GM12878 (cell line): Measurements from ENCODE around the gene TXNDC16. TPM values are rescaled to one million over a fixed set of nuclear protein-coding genes. Genes with fewer than 3 reads are reported as not detected.

Experiments used
- ATAC-seq: fragments of 200-7000 bp; cut with Tn5 transposase; 3 replicates; pipeline ENCODE4 v1.9.1; 2020; ENCODE audit warnings: mild to moderate bottlenecking, moderate library complexity
- BruUV-seq: library from RNA; stranded (reverse); fragments of 400-500 nt; replicated peaks from 2 replicates; lab custom pipeline; 2021; lab: Mats Ljungman, UMichigan
- CTCF ChIA-PET: fragments of 300-600 bp; sonication (Branson Sonifier 250); formaldehyde crosslinking; extraction: SDS; loops from one replicate; lab custom pipeline; 2021; ENCODE audit warnings: inconsistent platforms; lab: Yijun Ruan, JAX
- POLR2A ChIA-PET: fragments of 350-600 bp; formaldehyde crosslinking; extraction: SDS; loops from one replicate; lab custom pipeline; 2021; ENCODE audit warnings: inconsistent platforms; lab: Charles Lee
- RAD21 ChIA-PET: fragments of 300-600 bp; sonication (Branson Sonifier 250); formaldehyde crosslinking; loops from one replicate; lab custom pipeline; 2023; ENCODE audit warnings: antibody characterized with exemption; ENCODE audit not compliant: unreplicated experiment; lab: Charles Lee
- SMC1A ChIA-PET: fragments of 300-600 bp; sonication (Branson Sonifier 250); formaldehyde crosslinking; loops from one replicate; lab custom pipeline; 2023; ENCODE audit not compliant: unreplicated experiment, uncharacterized antibody; lab: Charles Lee
- DNase-seq: peaks from one replicate; pipeline ENCODE4 v3.0.0-alpha.2; 2011; ENCODE audit warnings: low read depth, low spot score
- FAIRE-seq: peaks from 3 replicates; lab custom pipeline; 2011; peaks lifted over from hg19 to GRCh38; lab: Jason Lieb, UNC
- H2AFZ ChIP-seq: 2 replicates; pipeline ENCODE4 v1.6.0; 2011; ENCODE audit warnings: low read depth, low read length, control low read depth; ENCODE audit not compliant: control insufficient read depth
- H3K27ac ChIP-seq: 2 replicates; pipeline ENCODE4 v1.5.1; 2011; ENCODE audit warnings: control low read depth; ENCODE audit not compliant: control insufficient read depth, insufficient read depth
- H3K27me3 ChIP-seq, 2 experiments: replicated peaks in 1 of 2; 2 replicates each; pipeline versions ENCODE4 v1.6.0 to v1.6.1; 2011; ENCODE audit warnings: low read length in 1 of 2; ENCODE audit not compliant: control insufficient read depth in 2 of 2, insufficient read depth in 2 of 2
- H3K36me3 ChIP-seq, 2 experiments: 2 replicates each; pipeline ENCODE4 v1.5.1; 2011; ENCODE audit warnings: low read length in 1 of 2; ENCODE audit not compliant: control insufficient read depth in 2 of 2, insufficient read depth in 2 of 2
- H3K4me1 ChIP-seq: 2 replicates; pipeline ENCODE4 v1.6.1; 2011; ENCODE audit warnings: mild to moderate bottlenecking, low read length, moderate library complexity, mixed read lengths; ENCODE audit not compliant: control insufficient read depth, insufficient read depth
- H3K4me2 ChIP-seq: 2 replicates; pipeline ENCODE4 v1.6.0; 2011; ENCODE audit warnings: control low read depth; ENCODE audit not compliant: control insufficient read depth, insufficient read depth
- H3K4me3 ChIP-seq: fragments of 200-600 bp; sonication (generic); 2 replicates; pipeline ENCODE4 v1.5.1; 2016
- H3K79me2 ChIP-seq: 2 replicates; pipeline ENCODE4 v1.6.0; 2011; ENCODE audit warnings: low read length; ENCODE audit not compliant: control insufficient read depth, insufficient read depth
- H3K9ac ChIP-seq: 2 replicates; pipeline ENCODE4 v1.8.0; 2011; ENCODE audit warnings: low read length, control low read depth, mixed read lengths; ENCODE audit not compliant: control insufficient read depth, insufficient read depth
- H3K9me3 ChIP-seq: replicated peaks from 3 replicates; pipeline ENCODE4 v1.5.1; 2011; ENCODE audit warnings: mild to moderate bottlenecking, low read length; ENCODE audit not compliant: control insufficient read depth, insufficient read depth
- H4K20me1 ChIP-seq: 2 replicates; pipeline ENCODE4 v1.6.0; 2011; ENCODE audit not compliant: control insufficient read depth, insufficient read depth
- BCL11A ChIP-seq: IDR thresholded peaks from 2 replicates; pipeline ENCODE4 v1.6.1; 2011; ENCODE audit warnings: low read depth, low read length
- EED ChIP-seq: sonication (generic); IDR thresholded peaks from 2 replicates; pipeline ENCODE4 v1.6.1; 2016; ENCODE audit warnings: antibody characterized with exemption, low read depth
- ESRRA ChIP-seq: IDR thresholded peaks from 2 replicates; pipeline ENCODE4 v1.6.1; 2012; ENCODE audit warnings: mild to moderate bottlenecking, low read length, improper control_type of control experiment
- IRF4 ChIP-seq: IDR thresholded peaks from 2 replicates; pipeline ENCODE4 v1.6.1; 2011; ENCODE audit warnings: low read depth, low read length
- PAX5 ChIP-seq: IDR thresholded peaks from 2 replicates; pipeline ENCODE4 v1.6.1; 2011; ENCODE audit warnings: low read depth, low read length, borderline replicate concordance
- PRDM15 ChIP-seq: fragments of 450-650 bp; formaldehyde crosslinking; IDR thresholded peaks from 2 replicates; pipeline ENCODE4 v1.4.0; 2020; ENCODE audit warnings: mild to moderate bottlenecking, moderate library complexity
- RB1 ChIP-seq: fragments of 450-650 bp; formaldehyde crosslinking; IDR thresholded peaks from 2 replicates; pipeline ENCODE4 v1.6.1; 2017; ENCODE audit warnings: mild to moderate bottlenecking, borderline replicate concordance
- SMAD5 ChIP-seq: IDR thresholded peaks from 2 replicates; pipeline ENCODE4 v1.6.1; 2016; ENCODE audit warnings: antibody characterized with exemption, low read depth
- STAT3 ChIP-seq: IDR thresholded peaks from 2 replicates; pipeline ENCODE4 v1.6.1; 2011; ENCODE audit warnings: low read depth, low read length, improper control_type of control experiment
- TCF12 ChIP-seq: IDR thresholded peaks from 2 replicates; pipeline ENCODE4 v1.6.1; 2011; ENCODE audit warnings: low read depth, mild to moderate bottlenecking, low read length
- TCF3 ChIP-seq: IDR thresholded peaks from 2 replicates; pipeline ENCODE4 v1.6.1; 2012; ENCODE audit warnings: low read depth, mild to moderate bottlenecking, low read length, borderline replicate concordance; ENCODE audit not compliant: insufficient read depth
- ZNF274 ChIP-seq: IDR thresholded peaks from one replicate; pipeline ENCODE4 v1.8.0; 2011; ENCODE audit not compliant: insufficient read length, insufficient read depth
- WGBS: methylation state at CpG from one replicate; pipeline ENCODE4 v1.1.6; 2016; ENCODE audit warnings: low lambda C conversion rate; ENCODE audit not compliant: insufficient replicate concordance, insufficient coverage; ENCODE audit errors: missing lambda C conversion rate; 5-methylcytosine and 5-hydroxymethylcytosine counted together
- in situ Hi-C: fragments of 300-500 bp; cut with MboI; formaldehyde crosslinking; loops from 9 replicates; pipeline ENCODE4 v1.14.3; 2018; ENCODE audit warnings: mixed read lengths
- intact Hi-C: fragments of 100-400 bp; cut with micrococcal nuclease; formaldehyde crosslinking; loops from one replicate; pipeline ENCODE4 v1.14.2; 2022; ENCODE audit not compliant: unreplicated experiment
- polyA plus RNA-seq, 11 experiments: library from polyadenylated mRNA; depleted of rRNA in 4 of 11; unstranded in 6 of 11; stranded (reverse) in 5 of 11; fragments of >200 nt; fragmentation: Nextera tagmentation in 4 of 11; fragmentation: Illumina TruSeq in 1 of 11; extraction: Ambion mirVana in 4 of 11; extraction: Trizol in 1 of 11; gene quantifications; 1 replicate in 1 of 11; 2 replicates in 10 of 11; pipeline versions ENCODE4 v1.2.1 to v1.2.3, GENCODE V29; 2011 to 2016; ENCODE audit warnings: inconsistent platforms in 2 of 11, missing spikeins in 2 of 11, low read depth in 1 of 11
- total RNA-seq, 4 experiments: library from RNA; depleted of rRNA in 3 of 4; stranded (reverse); fragments of >200 nt in 3 of 4; fragmentation: Illumina TruSeq in 1 of 4; extraction: Trizol in 1 of 4; gene quantifications; 2 replicates each; pipeline versions ENCODE4 v1.2.1 to v1.2.3, GENCODE V29; 2013 to 2021

The TXNDC16 gene
- total and polyA plus RNA-seq, 10 of the 15 experiments (the other 5 are each of a cell fraction or from before 2014, with no cell fraction given) = 1.2 to 7.9 (median 5.5) TPM

GRCh38 chr14:52458721-52459085 is 93.6 kb downstream of the TXNDC16 start:
- FAIRE-seq (no peak), ATAC-seq (no peak), DNase-seq (no peak)
- Histone ChIP-seq H3K4me2 (no peak overlapping the region), H3K36me3 (peaks cover 0 to 4% of the 10 kb centered on the region in 2 experiments; a peak in 1 of 4 replicates), H3K27me3 (no peaks in the 10 kb centered on the region), H2AFZ (no peak overlapping the region), H3K27ac (no peak overlapping the region), H3K9ac (no peak overlapping the region), H4K20me1 (no peaks in the 10 kb centered on the region), H3K4me1 (no peaks in the 10 kb centered on the region), H3K9me3 (no peaks in the 10 kb centered on the region; the same call in 1 of the 3 replicates), H3K4me3 (no peak overlapping the region), H3K79me2 (no peaks in the 10 kb centered on the region)
- WGBS = 100% methylated on average over 1 of the region's 1 CpG
- SMC1A ChIA-PET = interaction anchor here (0.6 to 0.8 kb wide), 2 partner anchors 15 to 179 kb away, joined by 3 to 4 read pairs; no protein-coding TSS in a partner anchor
- no TSS peak for BruUV-seq
- TF ChIP-seq TCF12 = no peak
- no peak for TF ChIP-seq ZNF274
- TF ChIP-seq IRF4 = no peak
- TF ChIP-seq ESRRA = no peak
- no peak for TF ChIP-seq TCF3
- no peak for TF ChIP-seq STAT3
- TF ChIP-seq RB1 = no peak
- TF ChIP-seq BCL11A = no peak
- no peak for TF ChIP-seq SMAD5
- TF ChIP-seq EED = no peak
- TF ChIP-seq PRDM15 (CRISPR knock-in tag) = no peak
- TF ChIP-seq PAX5 = no peak
- RAD21 ChIA-PET = no interaction called here
- in situ Hi-C loops (no loop called here), intact Hi-C loops (no loop called here)
- CTCF ChIA-PET = no interaction called here
- POLR2A ChIA-PET = no interaction called here
